ENCODE measurements around the gene SERPINB1.

DNA sequence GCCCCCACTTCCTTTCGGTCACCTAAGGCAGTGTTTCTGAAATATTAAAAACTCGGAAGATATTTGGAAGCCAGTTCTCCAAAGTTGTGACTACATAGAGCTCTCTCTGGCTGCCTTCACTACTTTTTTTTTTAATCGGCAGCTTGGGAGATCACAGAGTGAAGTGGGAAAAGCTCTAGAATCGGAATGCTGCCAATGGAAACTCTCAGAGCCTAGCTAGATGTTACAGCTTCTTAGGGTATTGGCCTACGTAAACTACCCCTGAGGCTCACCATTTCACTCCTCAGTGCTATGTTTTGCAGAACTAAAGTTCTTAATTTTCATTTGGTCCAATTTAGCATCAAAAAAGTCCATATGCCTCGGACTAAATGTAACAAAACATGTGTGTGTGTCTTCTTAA is 14.5 kb downstream of the SERPINB1 start:
- TF ChIP-seq EZH2 (IDR thresholded peaks at IDR 0.05) (no peak), POLR2AphosphoS5 (IDR thresholded peaks at IDR 0.05; ENCODE audit: borderline replicate concordance, low read depth, low read length) (no peak), FOXP2 (optimal IDR thresholded peaks at IDR 0.05; ENCODE audit: control extremely low read depth, extremely low read length, insufficient read depth) (no peak)
